HG02840 (cell line): Measurements from ENCODE around the gene FLRT1.

ENCODE experiments used
- ATAC-seq: cut with Tn5 transposase; IDR thresholded peaks from one replicate; pipeline ENCODE4 v1.9.1; 2021; ENCODE audit warnings: mild to moderate bottlenecking, moderate library complexity, moderate number of reproducible peaks; ENCODE audit not compliant: unreplicated experiment, low FRiP score

The FLRT1 gene

GRCh38 chr11:64084146-64084950, 48.6 kb downstream of the FLRT1 start:
- no peak for ATAC-seq

GRCh38 chr11:64084951-64085710, 49.4 kb downstream of the FLRT1 start:
- no peak for ATAC-seq
